Stimulated activated CD4-positive, alpha-beta T cell treated with anti-CD3 and anti-CD28 coated beads, Interleukin-2, amount 100 ng/mL, for 4 hours (primary cell): ENCODE measurements around the gene ZNF579.

Experiments used
- DNase-seq: peaks from one replicate; pipeline ENCODE4 v3.0.0-alpha.2; 2020; ENCODE audit warnings: low read depth

The ZNF579 gene

GRCh38 chr19:55611983-55612645, 31.5 kb upstream of the ZNF579 start:
- DNase-seq = no peak

- no peak for DNase-seq
These were observed 30.8 kb upstream of the ZNF579 start for GRCh38 chr19:55611300-55611982.

- no peak for DNase-seq
These were observed 28.7 kb upstream of the ZNF579 start for GRCh38 chr19:55609326-55609725.

GRCh38 chr19:55606817-55607216, 26.2 kb upstream of the ZNF579 start:
- DNase-seq = no peak

GRCh38 chr19:55606471-55606787, 25.8 kb upstream of the ZNF579 start:
- no peak for DNase-seq

GRCh38 chr19:55605637-55606470, 25.2 kb upstream of the ZNF579 start, which contains the start of gene ZNF865:
ZNF865 (plus strand) TSS chr19:55605647; CDS start chr19:55613619, 7,972 bp downstream.
- peak; percentile 56 for DNase-seq

GRCh38 chr19:55605207-55605636, 24.6 kb upstream of the ZNF579 start:
- peak; percentile 99 for DNase-seq

GRCh38 chr19:55603581-55604292, 23.1 kb upstream of the ZNF579 start:
- DNase-seq = no peak

GRCh38 chr19:55603115-55603514, 22.5 kb upstream of the ZNF579 start:
- DNase-seq = no peak

- DNase-seq = no peak
These were observed 21.7 kb upstream of the ZNF579 start for GRCh38 chr19:55602104-55603001.

- no peak for DNase-seq
These were observed 20.4 kb upstream of the ZNF579 start for GRCh38 chr19:55601084-55601483.

- DNase-seq = no peak
These were observed 20.0 kb upstream of the ZNF579 start for GRCh38 chr19:55600662-55601028.

- peak; percentile 78 for DNase-seq
These were observed 19.4 kb upstream of the ZNF579 start, which contains the start of gene ZNF524 for GRCh38 chr19:55599842-55600661. ZNF524 (plus strand) TSS chr19:55600288; CDS start chr19:55602113, 1,825 bp downstream.

GRCh38 chr19:55599468-55599841, 18.8 kb upstream of the ZNF579 start, which contains the start of gene FIZ1:
FIZ1 (minus strand) TSS chr19:55599517; CDS start chr19:55597865, 1,652 bp downstream.
- DNase-seq = peak; percentile 94

- peak; percentile 85 for DNase-seq
These were observed 18.2 kb upstream of the ZNF579 start for GRCh38 chr19:55598719-55599467.

- DNase-seq = no peak
These were observed 17.4 kb upstream of the ZNF579 start for GRCh38 chr19:55598034-55598433.

GRCh38 chr19:55597501-55597921, 16.9 kb upstream of the ZNF579 start:
- no peak for DNase-seq

- DNase-seq = no peak
These were observed 15.7 kb upstream of the ZNF579 start for GRCh38 chr19:55596304-55596703.

GRCh38 chr19:55594996-55595545, 14.4 kb upstream of the ZNF579 start:
- no peak for DNase-seq
